Kidney epithelial cell (primary cell): ENCODE results near the gene KLHL25. TPM values are rescaled to one million over a fixed set of nuclear protein-coding genes. Genes with fewer than 3 reads are reported as not detected.

Experiments used
- DNase-seq: peaks from one replicate; pipeline ENCODE4 v3.0.0-alpha.2; 2010; ENCODE audit warnings: low read depth
- H3K27me3 ChIP-seq: 2 replicates; pipeline ENCODE4 v1.6.0; 2011; ENCODE audit warnings: low read length; ENCODE audit not compliant: control insufficient read depth, insufficient read depth
- H3K36me3 ChIP-seq: 2 replicates; pipeline ENCODE4 v1.5.1; 2011; ENCODE audit warnings: low read length; ENCODE audit not compliant: control insufficient read depth, insufficient read depth
- H3K4me3 ChIP-seq: 2 replicates; pipeline ENCODE4 v1.5.1; 2011; ENCODE audit warnings: low read depth, mild to moderate bottlenecking, control low read depth, low read length
- CTCF ChIP-seq: IDR thresholded peaks from 2 replicates; pipeline ENCODE4 v1.5.1; 2011; ENCODE audit warnings: mild to moderate bottlenecking, moderate library complexity, low read length, control low read depth, inconsistent platforms; ENCODE audit not compliant: insufficient read depth, poor library complexity, severe bottlenecking
- total RNA-seq: library from RNA; depleted of rRNA; stranded (reverse); fragments of >200 nt; gene quantifications from 2 replicates; pipeline ENCODE4 v1.2.3, GENCODE V29; 2015

KLHL25 gene
- total RNA-seq, 1 donor from 2014 or later, result 14.8 TPM

GRCh38 chr15:85746641-85747040 is 48.1 kb downstream of the KLHL25 start:
- no peaks in the 10 kb centered on the region for H3K36me3 ChIP-seq
- H3K4me3 ChIP-seq, result no peak overlapping the region
- no peak for TF ChIP-seq CTCF
- H3K27me3 ChIP-seq, result no peaks in the 10 kb centered on the region
- no peak for DNase-seq

DNA sequence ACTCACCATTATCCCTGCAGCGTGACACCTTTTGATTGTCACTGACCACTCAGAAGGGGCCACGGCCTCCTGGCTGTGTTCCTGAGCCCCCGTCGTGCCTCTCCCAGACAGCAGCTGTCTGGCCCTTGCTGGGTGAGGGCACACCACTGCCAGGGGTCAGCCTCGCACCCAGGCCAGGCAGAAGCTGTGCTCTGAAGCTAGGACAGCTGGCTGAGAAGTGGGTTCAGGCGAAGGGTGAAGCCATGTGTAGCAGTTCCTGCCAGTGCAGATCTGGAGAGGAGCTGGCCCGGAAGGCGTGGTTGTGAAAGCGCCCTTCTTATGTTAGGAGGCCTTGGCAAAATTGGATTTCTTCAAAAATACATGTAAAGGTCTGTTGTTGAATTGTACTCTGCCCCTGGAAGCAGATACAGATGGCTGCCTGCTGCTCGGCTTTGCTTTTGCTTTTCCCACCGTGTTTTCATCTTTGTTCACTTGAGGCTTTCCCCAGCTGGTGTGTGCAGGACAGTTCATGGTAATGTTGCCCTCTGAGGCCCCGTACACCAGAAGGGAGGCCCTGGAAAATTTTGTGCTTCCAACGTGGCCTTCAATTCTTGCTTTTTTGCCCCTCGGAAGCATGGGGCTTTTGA is 49.1 kb downstream of the KLHL25 start:
- Histone ChIP-seq H3K4me3 (no peak overlapping the region), H3K27me3 (no peaks in the 10 kb centered on the region), H3K36me3 (no peaks in the 10 kb centered on the region)
- no peak for DNase-seq
- TF ChIP-seq CTCF, result no peak

DNA sequence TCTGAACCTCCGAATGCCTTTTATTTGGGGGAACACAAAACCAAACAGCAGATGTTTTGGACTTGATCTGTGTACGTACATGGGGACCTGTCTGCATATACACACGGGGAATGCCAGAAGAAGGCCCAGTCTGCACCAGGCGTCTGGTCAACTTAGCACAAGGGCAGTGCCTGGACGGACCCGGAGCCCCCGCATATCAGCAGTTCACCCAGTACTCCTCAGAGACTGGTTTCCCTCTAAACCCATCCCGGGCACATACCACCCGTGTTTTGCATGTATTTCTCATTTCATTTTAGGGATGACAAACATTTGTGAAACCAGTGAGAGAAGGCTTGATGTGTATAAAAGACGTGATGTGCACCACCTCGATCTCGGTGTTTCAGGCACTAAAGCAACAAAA is 49.7 kb downstream of the KLHL25 start:
- no peaks in the 10 kb centered on the region for H3K27me3 ChIP-seq
- H3K36me3 ChIP-seq, result no peaks in the 10 kb centered on the region
- TF ChIP-seq CTCF, result no peak

GRCh38 chr15:85744579-85744978 is 50.1 kb downstream of the KLHL25 start:
- no peak for TF ChIP-seq CTCF
- Histone ChIP-seq H3K27me3 (no peaks in the 10 kb centered on the region), H3K36me3 (no peaks in the 10 kb centered on the region), H3K4me3 (no peak overlapping the region)
- DNase-seq, result no peak

More for the DNA sequence above, 49.7 kb downstream of the KLHL25 start:
- no peak overlapping the region for H3K4me3 ChIP-seq
- DNase-seq, result no peak

DNA sequence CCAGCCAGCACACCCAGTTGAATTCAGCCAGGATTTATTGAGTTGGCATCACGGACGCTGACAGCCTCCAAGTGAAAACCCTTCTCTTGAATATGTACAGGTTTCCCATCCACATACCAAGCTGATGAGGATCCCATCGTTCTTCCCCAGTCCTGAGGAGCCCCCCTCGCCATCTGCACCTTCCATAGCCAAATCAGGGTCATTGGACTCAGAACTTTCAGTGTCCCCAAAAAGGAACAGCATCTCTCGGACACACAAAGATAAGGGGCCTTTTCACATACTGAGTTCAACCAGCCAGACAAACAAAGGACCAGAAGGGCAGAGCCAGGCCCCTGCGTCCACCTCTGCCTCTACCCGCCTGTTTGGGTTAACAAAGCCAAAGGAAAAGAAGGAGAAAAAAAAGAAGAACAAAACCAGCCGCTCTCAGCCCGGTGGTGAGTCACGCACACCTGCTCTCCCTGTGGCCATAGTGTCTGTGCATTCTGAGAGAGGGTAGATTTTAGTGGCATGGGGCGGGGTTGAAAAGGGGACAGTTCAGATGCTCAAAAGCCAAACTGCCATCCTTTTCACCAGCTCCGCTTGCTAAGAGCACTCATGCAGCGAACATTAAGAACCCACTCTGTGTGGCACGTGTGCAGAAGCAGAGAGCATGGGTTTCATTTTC is 51.2 kb downstream of the KLHL25 start:
- Histone ChIP-seq H3K36me3 (no peaks in the 10 kb centered on the region), H3K4me3 (no peak overlapping the region), H3K27me3 (no peaks in the 10 kb centered on the region)
- DNase-seq, result no peak
- TF ChIP-seq CTCF, result no peak
